ENCODE measurements around the gene XPR1.

Gene XPR1

GRCh38 chr1:180842491-180843275, 210.9 kb downstream of the XPR1 start:
- DNase-seq: no peak

DNA sequence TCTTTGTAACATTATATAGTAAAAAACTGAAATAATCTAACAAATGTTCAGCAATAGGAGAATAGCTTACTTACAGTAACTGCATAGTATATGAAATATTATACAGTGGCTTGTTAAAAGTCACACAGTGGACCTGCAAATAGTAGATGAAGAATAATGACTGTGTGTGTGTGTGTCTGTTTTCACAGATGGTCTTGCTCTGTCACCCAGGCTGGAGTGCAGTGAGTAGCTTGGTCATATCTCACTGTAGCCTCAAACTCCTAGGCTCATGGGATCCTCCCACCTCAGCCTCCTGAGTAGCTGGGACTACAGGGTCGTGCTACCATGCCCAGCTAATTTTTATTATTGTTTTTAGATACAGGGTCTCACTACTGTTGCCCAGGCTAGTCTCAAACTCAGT, 213.5 kb downstream of the XPR1 start:
- no peak for DNase-seq

GRCh38 chr1:180848191-180848590, 216.4 kb downstream of the XPR1 start:
- no peak for DNase-seq

- no peak for DNase-seq
Measured at GRCh38 chr1:180849031-180849775, 217.4 kb downstream of the XPR1 start.

- DNase-seq: peak; percentile 59 to 68
Measured at GRCh38 chr1:180851995-180852887, 220.4 kb downstream of the XPR1 start.

DNA sequence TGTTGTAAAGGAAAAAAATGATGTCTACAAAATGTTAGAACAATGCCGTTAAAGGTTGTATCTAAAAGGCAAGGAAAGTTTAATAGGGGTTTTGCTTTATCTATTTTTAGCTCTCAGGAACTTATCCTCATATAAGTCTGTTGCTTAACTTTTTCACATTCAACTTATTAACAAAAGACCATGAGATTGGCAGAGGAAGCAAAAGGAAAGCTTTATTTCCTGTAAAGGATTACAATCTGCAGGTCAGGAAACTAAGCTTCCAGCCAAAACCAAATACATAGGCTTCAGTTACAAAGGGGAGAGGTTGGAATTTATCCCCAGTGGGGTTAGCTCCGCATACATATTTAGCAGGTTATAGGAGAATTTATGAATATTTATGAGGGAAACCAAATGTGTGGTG, 222.2 kb downstream of the XPR1 start:
- DNase-seq: no peak

- no peak for DNase-seq
Measured at GRCh38 chr1:180854456-180854855, 222.6 kb downstream of the XPR1 start.

- DNase-seq: peak; percentile 57 to 58
Measured at GRCh38 chr1:180857947-180858725, 226.3 kb downstream of the XPR1 start.

DNA sequence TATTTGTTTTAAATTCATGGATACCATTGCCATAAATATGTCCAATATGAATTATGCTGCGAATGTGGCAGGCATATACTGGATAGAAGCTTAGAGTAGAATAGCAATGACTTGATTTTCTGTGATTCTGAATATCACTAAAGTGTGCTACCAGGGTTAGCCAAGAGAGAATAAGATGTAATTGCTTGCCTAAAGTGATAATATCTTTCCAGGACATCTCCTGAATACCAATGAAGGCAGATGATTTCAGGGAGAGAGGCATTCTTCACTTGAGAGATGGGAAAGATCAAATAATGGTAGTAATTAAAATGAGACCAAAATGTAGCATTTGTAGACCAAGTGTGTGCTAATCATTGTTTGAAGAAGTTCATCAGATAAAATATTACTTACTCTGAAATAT, 227.5 kb downstream of the XPR1 start:
- DNase-seq: no peak

GRCh38 chr1:180860535-180860934, 228.7 kb downstream of the XPR1 start:
- DNase-seq: no peak

- no peak for DNase-seq
Measured at GRCh38 chr1:180862305-180862704, 230.5 kb downstream of the XPR1 start.

- DNase-seq: peak; percentile 33 to 38
Measured at GRCh38 chr1:180863158-180863775, 231.4 kb downstream of the XPR1 start.

- DNase-seq: peak; percentile 64 to 73
Measured at GRCh38 chr1:180881806-180882509, 250.1 kb downstream of the XPR1 start.

GRCh38 chr1:180884588-180885300, 252.9 kb downstream of the XPR1 start:
- DNase-seq: no peak

DNA sequence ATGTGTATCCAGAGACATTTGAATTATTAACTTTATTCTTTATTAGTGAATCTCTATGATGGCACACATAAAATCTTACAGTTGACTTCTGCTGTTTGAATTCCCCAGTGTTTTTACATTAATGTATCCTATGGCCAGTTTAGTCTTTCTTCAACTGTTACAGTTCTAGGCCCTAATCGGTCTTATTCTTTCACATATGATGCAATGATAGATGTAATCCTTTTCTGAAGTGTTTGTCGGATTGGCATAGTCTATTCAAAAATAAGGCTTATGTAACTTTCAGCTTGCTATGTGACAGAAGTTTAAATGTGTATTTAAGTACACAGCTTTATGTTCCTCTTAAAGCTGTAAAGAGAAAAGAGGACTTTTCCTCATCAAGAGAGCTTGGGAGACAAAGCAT, 254.5 kb downstream of the XPR1 start:
- no peak for DNase-seq

DNA sequence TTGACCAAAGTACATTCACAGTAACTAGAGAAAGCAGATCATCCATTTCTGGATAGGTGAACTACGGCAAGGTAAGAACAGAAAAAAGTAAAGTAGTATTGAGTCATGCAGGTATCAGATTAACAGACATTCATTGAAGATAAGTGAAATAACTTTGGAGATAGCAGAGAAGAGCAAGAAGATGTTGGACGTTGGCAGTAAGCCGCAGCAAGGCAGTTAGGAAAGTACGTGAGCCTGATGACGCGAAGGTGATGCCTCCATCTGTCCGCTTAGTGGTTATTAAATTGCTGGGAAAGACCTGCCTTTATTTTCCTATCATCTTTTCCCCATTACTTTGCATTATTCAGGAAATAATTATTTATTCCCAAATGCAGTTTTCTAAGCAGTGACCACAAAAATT, 256.0 kb downstream of the XPR1 start:
- no peak for DNase-seq

DNA sequence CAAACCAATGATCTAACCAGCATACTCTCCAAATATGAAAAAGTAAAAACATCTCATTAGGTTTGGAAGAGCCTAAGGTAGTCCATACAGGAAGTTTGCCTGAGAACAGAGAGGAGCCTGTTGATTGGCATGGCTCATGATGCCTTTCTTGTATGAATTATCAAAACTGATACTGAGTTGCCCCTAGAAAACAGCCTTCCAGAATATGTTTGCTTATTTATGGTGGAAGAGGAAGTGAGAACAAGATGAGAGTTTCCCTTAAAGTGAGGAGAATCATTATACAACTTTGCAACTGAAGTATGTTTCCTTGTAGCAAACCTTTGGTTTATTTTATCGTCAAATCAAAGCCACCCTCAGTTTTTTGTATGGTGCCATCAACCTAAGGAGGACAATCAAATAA, 257.0 kb downstream of the XPR1 start:
- no peak for DNase-seq

- DNase-seq: no peak
Measured at GRCh38 chr1:180889325-180889724, 257.5 kb downstream of the XPR1 start.

DNA sequence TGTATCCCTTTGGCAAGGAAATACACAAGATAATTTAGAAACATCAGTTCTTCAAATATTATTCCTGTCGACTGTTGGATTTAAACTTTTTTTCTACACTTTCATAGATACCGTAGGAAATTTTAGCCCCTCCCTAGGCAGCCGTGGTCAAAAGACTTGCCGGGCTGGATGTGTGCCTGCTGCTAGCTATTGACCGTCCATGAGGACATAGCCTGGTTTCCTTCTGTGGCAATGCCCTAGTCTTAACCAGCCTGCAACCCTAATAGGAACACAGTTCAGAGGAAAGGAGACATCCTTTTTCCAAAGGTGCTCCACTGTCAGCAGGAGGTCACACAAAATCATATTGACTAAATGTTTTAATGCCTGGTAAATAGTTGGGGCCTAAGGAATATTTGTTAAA, 260.4 kb downstream of the XPR1 start:
- DNase-seq: no peak

DNA sequence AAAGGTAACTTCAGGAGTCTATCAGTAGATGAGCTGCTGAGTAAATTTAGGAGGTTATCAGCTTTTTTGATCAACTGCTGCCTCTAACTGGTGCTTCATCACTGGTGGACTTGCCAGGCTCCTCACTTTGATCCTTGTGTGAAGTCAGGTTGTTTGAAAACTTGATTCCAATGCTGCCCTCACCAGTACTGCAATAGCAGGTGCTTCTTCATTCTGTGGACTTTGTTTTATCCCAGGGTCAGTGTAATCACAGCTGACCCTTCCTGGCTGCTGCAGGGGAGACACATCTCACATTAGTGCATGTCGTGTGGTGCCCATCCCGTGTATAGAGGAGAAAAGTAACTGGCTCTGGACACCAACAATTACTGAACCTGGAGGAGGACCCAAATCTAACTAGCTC, 260.9 kb downstream of the XPR1 start:
- DNase-seq: no peak

DNA sequence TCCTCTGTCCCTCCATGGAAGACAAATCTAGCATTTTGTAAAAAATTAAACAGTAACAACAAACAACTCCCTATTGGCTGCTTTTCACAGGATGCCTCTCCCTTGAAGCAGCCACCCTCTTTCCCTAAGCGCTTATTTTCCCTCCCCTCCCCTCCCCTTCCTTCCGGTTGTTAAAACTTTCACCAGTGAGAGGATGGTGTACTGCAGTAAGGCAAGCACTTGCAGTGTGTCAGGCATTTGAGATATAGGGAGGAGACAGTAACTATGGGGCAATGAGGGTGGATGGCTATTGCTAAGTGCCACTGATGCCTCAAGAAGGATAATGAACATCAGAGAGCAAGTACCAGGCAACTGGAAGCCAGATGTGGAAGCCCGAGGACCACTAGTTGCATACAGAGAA, 261.8 kb downstream of the XPR1 start:
- no peak for DNase-seq

Measured in AML-193 (cell line).